Neural crest cell (in vitro differentiated cells): ENCODE measurements around the gene LINGO1. TPM values are rescaled to one million over a fixed set of nuclear protein-coding genes. Genes with fewer than 3 reads are reported as not detected.

ENCODE experiments used
- DNase-seq: peaks from one replicate; pipeline ENCODE4 v3.0.0; 2021; ENCODE audit warnings: low read depth, mixed read lengths, low spot score
- H3K27ac Mint-ChIP-seq: one replicate; pipeline ENCODE4 v1.8.0; 2021; ENCODE audit warnings: mild to moderate bottlenecking, mixed read lengths; ENCODE audit not compliant: unreplicated experiment
- H3K27me3 Mint-ChIP-seq: 2 replicates; pipeline ENCODE4 v1.8.0; 2021; ENCODE audit warnings: low read depth, mild to moderate bottlenecking, mixed read lengths
- H3K36me3 Mint-ChIP-seq: 2 replicates; pipeline ENCODE4 v1.8.0; 2021; ENCODE audit warnings: low read depth, mild to moderate bottlenecking, mixed read lengths
- H3K4me1 Mint-ChIP-seq: 2 replicates; pipeline ENCODE4 v1.8.0; 2021; ENCODE audit warnings: mixed read lengths
- H3K4me3 Mint-ChIP-seq: one replicate; pipeline ENCODE4 v1.8.0; 2021; ENCODE audit warnings: mild to moderate bottlenecking, mixed read lengths
- H3K9me3 Mint-ChIP-seq: 2 replicates; pipeline ENCODE4 v1.8.0; 2021; ENCODE audit warnings: mixed read lengths
- CTCF ChIP-seq: fragments of 200-600 bp; sonication (generic); conservative IDR thresholded peaks from 2 replicates; pipeline ENCODE4 v1.5.0; 2021; ENCODE audit warnings: antibody characterized with exemption, mild to moderate bottlenecking
- total RNA-seq: library from RNA; stranded (reverse); gene quantifications from 2 replicates; pipeline ENCODE4 v1.2.1, GENCODE V29; 2021

The LINGO1 gene
- total RNA-seq, 1 donor from 2014 or later: 31.0 TPM

DNA sequence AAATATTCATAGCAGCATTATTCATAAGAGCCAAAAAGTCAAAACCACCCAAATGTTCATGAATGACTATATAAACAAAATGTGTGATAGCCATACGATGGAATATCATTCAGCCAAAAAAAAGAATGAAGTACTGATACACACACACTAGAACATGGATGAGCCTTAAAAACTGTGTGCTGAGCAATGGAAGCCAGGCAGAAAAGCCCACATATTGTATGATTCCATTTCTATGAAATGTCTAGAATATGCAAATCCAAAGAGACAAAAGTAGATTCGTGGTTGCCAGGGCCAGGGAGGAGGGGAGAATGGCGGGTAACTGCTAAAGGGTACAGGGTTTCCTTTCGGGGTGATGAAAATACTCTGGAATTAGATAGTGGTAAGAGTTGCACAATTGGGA lies 37.2 kb upstream of the LINGO1 start:
- Mint-ChIP-seq H3K4me3 (no peak overlapping the region), H3K9me3 (no peaks in the 10 kb centered on the region), H3K27ac (no peak overlapping the region), H3K4me1 (no peaks in the 10 kb centered on the region), H3K36me3 (no peaks in the 10 kb centered on the region), H3K27me3 (peaks cover 3% of the 10 kb centered on the region)
- TF ChIP-seq CTCF: no peak
- no peak for DNase-seq

DNA sequence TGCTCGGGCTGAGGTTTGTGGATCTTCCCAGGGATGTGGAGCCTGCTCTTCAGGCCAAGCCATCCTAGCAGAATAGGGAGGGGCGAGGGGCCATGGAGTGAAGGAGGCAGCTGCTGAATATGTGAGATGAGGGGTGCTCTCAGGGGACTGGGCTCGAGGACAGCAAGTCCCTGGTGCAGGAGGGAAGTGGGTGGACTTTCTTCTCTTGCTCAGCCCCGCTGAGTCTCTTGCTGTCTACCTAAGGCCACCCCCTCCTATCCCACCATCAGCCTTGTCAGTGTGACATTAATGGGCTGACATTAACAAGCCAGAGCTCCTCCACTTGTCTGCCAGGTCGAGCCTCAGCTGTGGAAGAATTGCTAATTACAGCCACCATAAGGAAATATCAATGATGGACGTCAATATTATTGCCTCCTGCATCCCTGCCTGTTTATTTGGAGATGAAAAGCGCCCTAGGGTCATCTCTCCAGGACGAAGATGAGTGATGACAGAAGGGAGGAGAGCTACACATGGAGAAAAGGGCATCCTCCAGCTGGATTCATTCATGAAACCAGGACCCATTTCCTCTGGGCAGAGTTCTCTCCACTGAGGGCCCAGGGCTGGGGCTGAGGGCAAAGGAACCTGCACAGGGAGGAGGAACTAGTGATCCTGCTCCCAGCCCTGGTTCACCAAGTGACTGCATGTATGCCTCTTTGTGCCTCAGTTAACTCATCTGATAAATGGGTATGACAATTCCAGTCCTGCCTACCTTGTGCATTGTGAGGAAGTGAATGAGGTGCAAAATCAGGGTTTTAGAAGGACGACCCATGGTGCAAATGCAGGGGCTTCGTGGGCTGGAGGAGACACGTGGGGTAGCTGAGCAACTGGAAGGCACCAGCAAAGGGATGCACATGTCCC lies 34.9 kb upstream of the LINGO1 start:
- Mint-ChIP-seq H3K9me3 (no peaks in the 10 kb centered on the region), H3K27ac (no peak overlapping the region), H3K4me3 (no peak overlapping the region), H3K36me3 (no peaks in the 10 kb centered on the region), H3K27me3 (peaks cover 3% of the 10 kb centered on the region), H3K4me1 (no peaks in the 10 kb centered on the region)
- DNase-seq: no peak
- TF ChIP-seq CTCF: no peak

DNA sequence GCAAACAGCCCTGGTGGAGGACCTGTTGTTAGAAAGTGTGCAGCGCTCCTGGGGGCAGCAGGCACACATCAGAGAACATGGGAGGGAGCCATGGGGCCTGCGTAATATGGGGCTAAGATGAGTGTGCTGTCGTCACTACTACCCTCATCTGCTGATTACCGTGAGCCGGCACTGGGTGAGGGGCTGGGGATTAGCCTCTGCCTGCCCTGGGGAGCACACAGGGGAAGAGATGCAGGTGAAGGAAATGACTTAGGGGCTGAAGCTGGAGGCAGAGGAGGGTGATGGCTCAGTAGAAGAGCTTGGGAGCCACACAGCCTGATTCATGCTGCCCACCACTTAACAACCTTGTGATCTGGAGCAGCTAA lies 33.6 kb upstream of the LINGO1 start:
- DNase-seq: no peak
- H3K27ac Mint-ChIP-seq: no peak overlapping the region
- no peak for TF ChIP-seq CTCF
- peaks cover 3% of the 10 kb centered on the region for H3K27me3 Mint-ChIP-seq
- no peaks in the 10 kb centered on the region for H3K4me1 Mint-ChIP-seq
- H3K4me3 Mint-ChIP-seq: no peak overlapping the region
- H3K36me3 Mint-ChIP-seq: no peaks in the 10 kb centered on the region
- no peaks in the 10 kb centered on the region for H3K9me3 Mint-ChIP-seq

GRCh38 chr15:77665530-77666295 lies 33.0 kb upstream of the LINGO1 start:
- TF ChIP-seq CTCF: no peak
- Mint-ChIP-seq H3K27ac (no peak overlapping the region), H3K4me1 (no peaks in the 10 kb centered on the region), H3K27me3 (peaks cover 3% of the 10 kb centered on the region), H3K4me3 (no peak overlapping the region), H3K36me3 (no peaks in the 10 kb centered on the region), H3K9me3 (no peaks in the 10 kb centered on the region)
- no peak for DNase-seq

- Mint-ChIP-seq H3K27ac (peak overlapping the region; percentile 19), H3K36me3 (no peaks in the 10 kb centered on the region), H3K4me3 (no peak overlapping the region), H3K9me3 (no peaks in the 10 kb centered on the region), H3K4me1 (no peaks in the 10 kb centered on the region), H3K27me3 (peaks cover 3% of the 10 kb centered on the region)
- no peak for DNase-seq
- TF ChIP-seq CTCF: no peak
These were observed 31.7 kb upstream of the LINGO1 start for GRCh38 chr15:77664428-77664827.
